Stimulated activated CD8-positive, alpha-beta memory T cell treated with anti-CD3 and anti-CD28 coated beads, Interleukin-4, amount 100 ng/mL, for 48 hours (primary cell): ENCODE measurements around the gene NACC2.
"Not testable (repeated sequence)": the region's sequence is repeated elsewhere in the genome, so short reads cannot be mapped to it uniquely, and the experiment has no call there.

ENCODE experiments used
- DNase-seq: peaks from one replicate; pipeline ENCODE4 v3.0.0-alpha.2; 2020

Gene NACC2

GRCh38 chr9:135971111-135971766 lies 123.8 kb downstream of the NACC2 start:
- no peak for DNase-seq

DNA sequence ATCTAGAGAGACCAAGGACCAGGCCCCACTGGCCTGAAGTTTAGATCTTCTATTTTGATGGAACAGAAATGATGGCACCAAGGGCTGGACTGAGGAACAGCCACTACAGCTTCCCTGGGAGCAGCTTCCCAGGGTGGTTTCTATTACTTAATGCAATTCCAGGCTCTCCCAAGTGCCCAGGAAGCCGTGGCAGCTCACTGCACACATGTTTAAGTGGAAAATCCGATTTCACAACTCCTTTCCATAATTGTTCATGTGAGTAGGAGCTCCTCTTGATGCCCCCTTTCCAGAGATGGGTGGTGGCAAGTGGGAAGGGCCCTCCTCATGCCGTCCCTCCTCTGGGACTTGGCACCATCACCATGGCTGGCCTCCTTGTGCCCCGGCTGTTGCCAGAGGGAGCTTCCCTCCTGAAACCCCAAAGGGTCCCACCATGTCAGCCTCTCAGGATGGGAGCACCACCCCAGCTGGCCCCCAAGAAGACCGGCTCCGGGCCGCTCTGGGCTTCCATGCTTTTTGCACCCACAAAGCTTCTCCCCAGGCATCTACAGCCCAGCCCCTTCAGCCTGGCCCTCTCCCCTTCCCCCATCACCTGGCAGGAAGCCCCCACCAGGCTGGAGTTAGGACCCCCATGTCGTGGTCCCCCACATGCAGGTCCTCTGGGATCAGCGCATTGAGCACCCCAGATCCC lies 124.8 kb downstream of the NACC2 start:
- no peak for DNase-seq

DNA sequence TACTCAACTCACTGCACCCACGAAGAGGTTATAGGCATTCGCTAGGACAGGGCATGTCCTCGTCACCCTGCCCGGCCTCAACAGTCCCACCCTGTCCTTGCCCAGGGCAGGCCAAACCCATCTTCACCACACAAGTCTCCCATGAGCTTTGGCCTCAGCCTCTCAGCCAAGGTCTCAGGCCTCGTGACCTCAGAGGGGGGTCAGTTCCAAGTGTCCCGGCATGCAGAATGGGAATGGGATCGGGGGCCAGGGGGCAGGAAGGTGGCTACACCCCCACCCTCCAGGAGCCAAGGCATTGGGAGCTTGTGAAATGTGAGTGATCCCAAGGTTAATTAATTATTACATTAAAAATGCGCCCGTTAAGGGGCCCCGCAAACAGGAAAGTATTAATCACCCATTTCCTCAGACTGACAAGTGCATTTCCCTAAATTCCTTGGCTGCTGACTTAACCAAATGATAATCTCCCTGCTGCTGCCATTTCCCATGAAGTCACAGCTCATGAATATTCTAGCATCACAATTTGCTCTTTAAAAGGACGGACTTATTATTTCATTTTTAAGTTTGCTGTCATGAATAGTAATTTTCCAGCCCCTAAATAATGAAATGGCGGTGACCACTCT lies 125.9 kb downstream of the NACC2 start:
- DNase-seq: no peak

DNA sequence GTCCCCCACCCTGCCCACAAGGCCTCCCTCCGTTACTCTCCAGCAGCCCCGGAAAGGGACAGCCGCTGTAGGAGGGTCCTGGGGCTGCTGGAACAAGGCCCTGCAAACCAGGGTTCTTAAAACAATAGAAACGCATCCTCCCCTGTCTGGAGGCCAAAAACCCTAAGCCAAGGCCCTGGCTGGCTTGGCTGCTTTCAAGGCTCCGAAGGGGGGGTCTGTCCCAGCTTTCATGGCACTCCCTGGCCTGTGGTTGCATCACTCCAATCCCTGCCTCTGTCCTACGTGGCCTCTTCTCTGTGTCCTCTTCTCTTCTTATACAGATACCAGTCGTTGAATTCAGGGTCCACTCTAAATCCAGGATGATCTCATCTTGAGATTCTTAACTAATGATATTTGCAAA lies 126.5 kb downstream of the NACC2 start:
- DNase-seq: no peak

- DNase-seq: no peak
Observed at GRCh38 chr9:135968083-135968476, 127.0 kb downstream of the NACC2 start.

DNA sequence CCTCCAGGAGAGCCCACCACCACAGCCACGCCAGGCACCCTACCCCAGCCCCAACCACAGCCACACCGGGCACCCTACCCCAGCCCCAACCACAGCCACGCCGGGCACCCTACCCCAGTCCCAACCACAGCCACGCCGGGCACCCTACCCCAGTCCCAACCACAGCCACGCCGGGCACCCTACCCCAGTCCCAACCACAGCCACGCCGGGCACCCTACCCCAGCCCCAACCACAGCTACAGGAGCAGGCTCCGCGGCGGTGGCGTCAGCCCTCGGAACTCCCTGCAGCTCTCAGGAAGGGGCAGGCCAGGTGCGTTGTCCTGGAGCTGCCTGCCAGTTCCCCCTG lies 128.2 kb downstream of the NACC2 start:
- not testable (repeated sequence) for DNase-seq

GRCh38 chr9:135965124-135965756 lies 129.8 kb downstream of the NACC2 start:
- DNase-seq: no peak

DNA sequence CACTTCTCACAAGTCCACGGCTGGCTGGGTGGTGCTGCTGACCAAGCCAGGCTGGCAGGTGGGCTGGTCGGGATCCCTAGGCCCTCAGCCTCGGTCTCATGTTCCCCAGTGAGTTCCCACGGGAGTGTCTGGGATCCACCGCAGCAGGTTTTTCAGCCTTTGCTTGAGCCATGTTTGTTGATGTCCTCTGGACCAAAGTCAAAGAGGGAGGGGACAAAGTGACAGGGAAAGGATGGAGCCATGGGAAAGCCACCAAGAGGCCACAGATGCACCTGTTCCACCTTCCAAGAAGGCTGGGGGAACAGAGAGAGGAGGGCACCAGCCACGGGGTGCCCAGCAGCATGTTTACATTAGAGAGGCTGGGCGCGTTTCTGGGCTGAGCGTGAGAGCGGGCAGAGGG lies 131.2 kb downstream of the NACC2 start:
- no peak for DNase-seq

GRCh38 chr9:135963338-135963737 lies 131.8 kb downstream of the NACC2 start:
- DNase-seq: no peak

DNA sequence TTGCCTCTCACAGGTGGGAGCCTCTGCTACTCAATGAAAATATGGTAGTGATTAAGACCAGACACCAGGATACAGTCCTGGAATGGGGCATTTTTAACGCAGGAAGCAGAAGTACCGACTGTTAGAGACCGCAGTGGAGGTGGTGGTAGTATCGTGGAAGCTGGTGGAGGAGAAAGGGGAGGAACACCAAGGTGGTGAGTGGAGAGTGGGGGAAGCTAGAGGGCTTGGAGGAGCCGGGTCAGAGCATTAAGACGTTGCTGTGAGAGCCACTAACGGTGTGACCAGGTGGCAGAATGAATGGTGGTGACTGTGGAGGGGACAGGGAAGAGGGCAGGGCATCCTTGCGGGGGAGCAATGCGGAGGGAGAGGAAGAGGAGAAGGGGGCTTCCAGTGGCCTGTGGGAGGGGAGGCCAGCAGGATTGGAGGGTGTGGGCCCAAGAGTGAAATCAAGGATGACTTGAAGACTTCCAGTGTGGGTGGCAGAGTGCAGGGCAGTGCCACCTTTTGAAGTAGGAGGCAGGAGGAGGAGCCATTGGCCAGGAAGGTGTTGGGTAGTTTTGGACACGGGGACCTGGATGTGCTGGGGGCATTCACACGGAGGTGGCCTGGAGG lies 132.3 kb downstream of the NACC2 start:
- no peak for DNase-seq

- DNase-seq: no peak
Observed at GRCh38 chr9:135961811-135962695, 133.0 kb downstream of the NACC2 start.

GRCh38 chr9:135961277-135961715 lies 133.8 kb downstream of the NACC2 start, which contains the start of gene UBAC1:
UBAC1 (minus strand) TSS chr9:135961373; CDS start chr9:135961162, 211 bp downstream.
- DNase-seq: peak; percentile 95

DNA sequence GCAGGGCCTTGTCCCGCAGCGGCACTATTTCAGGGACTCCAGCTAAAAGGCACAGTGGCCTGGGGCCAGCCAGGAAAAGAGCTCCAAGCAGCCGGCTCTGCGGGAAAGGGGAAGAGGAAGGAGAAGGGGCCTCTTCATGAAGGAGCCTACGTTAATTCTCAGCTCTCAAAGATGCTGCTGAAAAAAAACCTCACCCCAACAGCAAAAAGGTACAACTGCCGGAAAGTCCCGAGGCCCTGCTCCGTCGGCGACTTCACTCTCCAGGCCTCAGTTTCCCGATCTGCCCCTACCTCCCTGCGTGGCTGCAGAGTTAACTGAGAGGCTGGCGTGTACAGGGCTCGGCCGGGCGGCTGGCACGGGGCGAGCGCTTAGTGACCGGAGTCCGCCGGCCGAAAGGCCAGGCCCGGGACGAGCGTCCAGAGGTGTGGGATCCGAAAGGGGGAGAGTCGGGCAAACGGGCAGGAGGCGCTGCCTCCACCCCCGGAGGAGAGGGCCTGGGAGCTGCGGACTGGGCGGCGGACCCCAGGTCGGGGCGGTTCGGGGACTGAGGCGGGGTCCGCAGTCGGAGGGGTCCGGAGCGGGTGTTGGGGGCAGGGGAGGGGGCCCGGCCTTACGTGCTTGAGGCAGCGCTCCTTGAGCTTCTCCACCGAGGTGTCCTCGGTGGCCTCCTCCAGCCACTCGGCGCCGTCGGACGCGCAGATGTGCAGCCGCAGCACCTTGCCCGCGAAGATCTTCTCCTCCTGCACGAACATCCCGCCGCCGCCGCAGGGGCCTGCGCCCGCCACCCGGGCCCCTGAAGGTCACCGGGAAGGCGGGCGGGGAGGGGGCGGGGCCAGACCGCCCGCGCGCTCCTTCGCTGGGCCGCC lies 134.4 kb downstream of the NACC2 start:
- DNase-seq: no peak

- DNase-seq: no peak
Observed at GRCh38 chr9:135959814-135960213, 135.3 kb downstream of the NACC2 start.

- DNase-seq: no peak
Observed at GRCh38 chr9:135958485-135958884, 136.6 kb downstream of the NACC2 start.

- no peak for DNase-seq
Observed at GRCh38 chr9:135957431-135957830, 137.7 kb downstream of the NACC2 start.

GRCh38 chr9:135956802-135957174 lies 138.3 kb downstream of the NACC2 start:
- no peak for DNase-seq
